Hepatocyte (in vitro differentiated cells): Measurements from ENCODE around the gene ALOXE3.

Experiments used
- EZH2 ChIP-seq: fragments of 200-600 bp; sonication (generic); IDR thresholded peaks from 2 replicates; pipeline ENCODE4 v1.6.1; 2016; ENCODE audit warnings: antibody characterized with exemption, mild to moderate bottlenecking, borderline replicate concordance
- EZH2phosphoT487 ChIP-seq: fragments of 200-600 bp; sonication (generic); IDR thresholded peaks from one replicate; pipeline ENCODE4 v1.6.1; 2018; ENCODE audit warnings: antibody characterized with exemption, mild to moderate bottlenecking, low read depth, moderate library complexity; ENCODE audit not compliant: unreplicated experiment, severe bottlenecking
- TF ChIP-seq, protein P1 (sequence below): fragments of 200-600 bp; sonication (generic); IDR thresholded peaks from 2 replicates; pipeline ENCODE4 v1.5.1; 2016; ENCODE audit warnings: antibody characterized with exemption, mild to moderate bottlenecking; ENCODE audit not compliant: poor library complexity

DNA sequence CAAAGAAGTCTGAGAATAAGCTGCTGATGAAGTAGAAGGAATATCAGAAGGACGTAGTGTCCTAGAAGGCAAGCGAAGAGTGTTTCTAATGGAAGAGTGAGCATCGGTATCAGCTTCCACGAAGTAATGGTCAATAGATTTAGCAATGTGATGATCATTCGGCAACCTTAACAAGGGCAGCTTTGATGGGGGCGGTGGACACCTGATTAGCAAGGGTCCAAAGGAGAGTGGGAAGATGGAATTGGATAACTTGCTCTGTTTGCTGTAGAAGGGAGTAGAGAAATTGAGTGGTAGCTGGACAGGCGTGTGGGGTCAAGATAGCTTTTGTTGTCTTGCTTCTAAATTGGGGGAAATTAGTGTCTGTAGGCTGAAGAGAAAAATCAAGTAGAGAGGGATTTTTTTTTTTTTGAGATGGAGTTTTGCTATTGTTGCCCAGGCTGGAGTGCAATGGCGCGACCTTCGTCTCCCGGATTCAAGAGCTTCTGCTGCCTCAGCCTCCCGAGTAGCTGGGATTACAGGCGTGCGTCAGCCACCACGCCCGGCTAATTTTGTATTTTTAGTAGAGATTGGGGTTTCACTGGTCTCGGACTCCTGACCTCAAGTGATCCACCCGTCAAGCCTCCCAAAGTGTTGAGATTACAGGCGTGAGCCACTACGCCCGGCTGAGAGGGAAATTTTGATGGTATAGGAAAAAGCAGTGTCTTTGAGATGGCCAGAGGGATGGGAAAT is 19.5 kb upstream of the ALOXE3 start:
- TF ChIP-seq, protein P1, sequence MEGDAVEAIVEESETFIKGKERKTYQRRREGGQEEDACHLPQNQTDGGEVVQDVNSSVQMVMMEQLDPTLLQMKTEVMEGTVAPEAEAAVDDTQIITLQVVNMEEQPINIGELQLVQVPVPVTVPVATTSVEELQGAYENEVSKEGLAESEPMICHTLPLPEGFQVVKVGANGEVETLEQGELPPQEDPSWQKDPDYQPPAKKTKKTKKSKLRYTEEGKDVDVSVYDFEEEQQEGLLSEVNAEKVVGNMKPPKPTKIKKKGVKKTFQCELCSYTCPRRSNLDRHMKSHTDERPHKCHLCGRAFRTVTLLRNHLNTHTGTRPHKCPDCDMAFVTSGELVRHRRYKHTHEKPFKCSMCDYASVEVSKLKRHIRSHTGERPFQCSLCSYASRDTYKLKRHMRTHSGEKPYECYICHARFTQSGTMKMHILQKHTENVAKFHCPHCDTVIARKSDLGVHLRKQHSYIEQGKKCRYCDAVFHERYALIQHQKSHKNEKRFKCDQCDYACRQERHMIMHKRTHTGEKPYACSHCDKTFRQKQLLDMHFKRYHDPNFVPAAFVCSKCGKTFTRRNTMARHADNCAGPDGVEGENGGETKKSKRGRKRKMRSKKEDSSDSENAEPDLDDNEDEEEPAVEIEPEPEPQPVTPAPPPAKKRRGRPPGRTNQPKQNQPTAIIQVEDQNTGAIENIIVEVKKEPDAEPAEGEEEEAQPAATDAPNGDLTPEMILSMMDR: no peak
- TF ChIP-seq EZH2: no peak
- no peak for TF ChIP-seq EZH2phosphoT487
